ENCODE results near the gene CPM.

The CPM gene

DNA sequence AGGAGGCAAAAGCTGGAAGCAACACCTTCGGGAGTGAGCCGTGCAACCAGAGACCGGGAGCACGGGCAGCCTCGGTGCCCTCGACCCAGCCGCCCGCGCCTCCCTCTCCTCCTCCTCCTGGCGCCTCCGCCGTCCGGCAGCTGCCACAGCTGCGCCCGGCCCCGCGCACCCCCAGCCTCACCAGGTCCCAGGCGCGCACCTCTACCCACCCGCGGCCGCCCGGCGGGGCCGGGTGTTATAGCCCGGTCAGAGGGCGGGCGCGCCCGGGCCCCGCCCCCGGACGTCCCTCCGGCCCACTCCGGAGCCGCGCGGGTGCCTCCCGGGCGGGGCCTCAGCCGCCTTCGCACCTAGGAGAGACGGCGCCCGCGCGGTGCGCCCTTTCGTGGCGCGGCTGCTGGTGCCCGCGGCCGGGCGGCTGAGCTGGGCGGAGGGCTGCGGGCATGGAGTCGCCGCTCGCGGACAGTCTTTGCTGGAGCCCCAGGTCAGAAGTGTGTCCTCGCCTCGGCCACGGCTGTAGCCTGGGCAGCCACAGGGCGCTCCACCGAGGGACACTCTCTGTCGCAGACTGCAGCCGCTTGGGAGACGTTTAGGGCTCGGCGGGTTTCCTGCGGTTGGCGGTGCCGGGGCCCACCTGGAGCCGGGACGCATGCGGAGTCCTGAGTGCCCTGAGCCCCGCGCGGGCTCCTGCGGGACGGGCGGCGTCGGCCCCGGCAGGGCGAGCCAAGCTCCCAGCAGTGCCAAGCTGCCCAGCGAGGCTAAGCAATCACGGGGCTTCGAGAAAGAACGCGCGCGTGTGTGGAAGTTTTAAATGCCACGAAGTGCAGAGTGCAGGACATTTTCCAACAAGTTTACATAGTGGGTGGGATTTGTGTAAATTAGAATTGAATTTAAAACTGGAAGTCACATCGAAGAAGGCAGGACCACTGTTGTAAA is at the start of gene CPM:
Gene CPM, minus strand, starts transcription at position 211 of the 933 bp plus-strand sequence. CDS start 334 bp downstream, outside the sequence.
- Histone ChIP-seq H3K36me3 (ENCODE audit: control insufficient read depth, low read depth, low read length) (no peaks in the 10 kb centered on the region), H3K9ac (ENCODE audit: low read length) (no peak within 1 kb of the TSS)

GRCh38 chr12:68981516-68981915 is 48.5 kb upstream of the CPM start:
- Histone ChIP-seq H3K9ac (ENCODE audit: low read length) (no peak overlapping the region), H3K4me3 (ENCODE audit: low read length) (no peak overlapping the region), H3K36me3 (ENCODE audit: control insufficient read depth, low read depth, low read length) (no peaks in the 10 kb centered on the region), H3K4me1 (ENCODE audit: control insufficient read depth, low read depth, low read length) (peaks cover 12% of the 10 kb centered on the region), H3K27me3 (ENCODE audit: control insufficient read depth, insufficient read depth, low read length) (no peaks in the 10 kb centered on the region), H3K9me3 (ENCODE audit: control insufficient read depth, low read depth, low read length) (no peaks in the 10 kb centered on the region), H3K27ac (ENCODE audit: low read length) (no peak overlapping the region)

More for the DNA sequence above, at the start of gene CPM:
- H3K27ac ChIP-seq (ENCODE audit: low read length): no peak within 1 kb of the TSS
- H3K9me3 ChIP-seq (ENCODE audit: control insufficient read depth, low read depth, low read length): no peaks in the 10 kb centered on the region
- peak within 1 kb of the TSS; percentile 64 for H3K4me3 ChIP-seq (ENCODE audit: low read length)
- peaks cover 37% of the 10 kb centered on the region for H3K27me3 ChIP-seq (ENCODE audit: control insufficient read depth, insufficient read depth, low read length)
- peaks cover 10% of the 10 kb centered on the region for H3K4me1 ChIP-seq (ENCODE audit: control insufficient read depth, low read depth, low read length)

- H3K4me1 ChIP-seq (ENCODE audit: control insufficient read depth, low read depth, low read length): peaks cover 12% of the 10 kb centered on the region
- H3K27me3 ChIP-seq (ENCODE audit: control insufficient read depth, insufficient read depth, low read length): no peaks in the 10 kb centered on the region
- H3K4me3 ChIP-seq (ENCODE audit: low read length): no peak overlapping the region
- no peak overlapping the region for H3K9ac ChIP-seq (ENCODE audit: low read length)
- no peaks in the 10 kb centered on the region for H3K9me3 ChIP-seq (ENCODE audit: control insufficient read depth, low read depth, low read length)
- no peak overlapping the region for H3K27ac ChIP-seq (ENCODE audit: low read length)
- no peaks in the 10 kb centered on the region for H3K36me3 ChIP-seq (ENCODE audit: control insufficient read depth, low read depth, low read length)
Measured at GRCh38 chr12:68980476-68981212, 47.7 kb upstream of the CPM start.

DNA sequence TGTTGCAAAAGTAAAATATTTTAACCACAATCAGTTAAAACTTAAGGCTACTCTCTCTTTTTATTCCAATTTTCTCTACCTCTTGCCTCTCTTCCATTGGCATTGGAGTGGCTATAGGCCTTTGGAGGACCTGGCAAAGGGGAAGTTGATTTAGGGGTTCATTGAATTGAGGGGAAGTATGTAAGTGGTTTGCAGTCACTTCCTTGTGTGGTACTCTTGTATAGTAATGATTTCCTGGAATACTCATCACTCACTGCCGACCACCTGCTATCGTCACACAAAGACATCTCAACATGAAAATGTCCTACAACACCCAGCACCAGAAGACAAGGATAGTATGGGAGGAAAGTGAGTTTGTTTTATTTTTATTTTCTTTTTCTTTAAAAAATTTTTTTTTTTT is 45.7 kb upstream of the CPM start:
- Histone ChIP-seq H3K27me3 (ENCODE audit: control insufficient read depth, insufficient read depth, low read length) (no peaks in the 10 kb centered on the region), H3K36me3 (ENCODE audit: control insufficient read depth, low read depth, low read length) (no peaks in the 10 kb centered on the region), H3K27ac (ENCODE audit: low read length) (no peak overlapping the region), H3K9me3 (ENCODE audit: control insufficient read depth, low read depth, low read length) (no peaks in the 10 kb centered on the region), H3K4me1 (ENCODE audit: control insufficient read depth, low read depth, low read length) (peaks cover 12% of the 10 kb centered on the region), H3K4me3 (ENCODE audit: low read length) (no peak overlapping the region), H3K9ac (ENCODE audit: low read length) (no peak overlapping the region)

- Histone ChIP-seq H3K9ac (ENCODE audit: low read length) (no peak overlapping the region), H3K36me3 (ENCODE audit: control insufficient read depth, low read depth, low read length) (no peaks in the 10 kb centered on the region), H3K27me3 (ENCODE audit: control insufficient read depth, insufficient read depth, low read length) (no peaks in the 10 kb centered on the region), H3K9me3 (ENCODE audit: control insufficient read depth, low read depth, low read length) (no peaks in the 10 kb centered on the region), H3K27ac (ENCODE audit: low read length) (no peak overlapping the region), H3K4me3 (ENCODE audit: low read length) (no peak overlapping the region), H3K4me1 (ENCODE audit: control insufficient read depth, low read depth, low read length) (peaks cover 12% of the 10 kb centered on the region)
Measured at GRCh38 chr12:68977909-68978610, 45.1 kb upstream of the CPM start.

DNA sequence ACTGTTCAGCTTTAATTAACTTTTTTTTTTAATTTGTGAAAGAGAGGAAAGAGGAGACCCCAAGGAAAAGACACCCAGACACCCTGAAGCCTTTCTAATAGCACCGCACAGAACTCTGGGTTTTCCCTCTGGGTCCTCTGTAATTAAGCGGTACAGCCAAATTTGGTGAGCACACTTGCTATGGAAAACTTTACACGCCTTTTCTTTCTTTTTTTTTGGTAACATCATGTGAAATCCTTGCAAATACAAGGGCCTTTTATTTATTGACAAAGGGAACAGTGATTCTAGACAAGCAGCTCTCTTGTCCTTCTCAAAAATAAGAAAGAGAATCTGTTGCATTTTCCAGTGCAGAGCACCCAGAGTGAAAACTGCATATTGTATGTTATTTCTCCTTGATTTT is 44.4 kb upstream of the CPM start:
- no peak overlapping the region for H3K9ac ChIP-seq (ENCODE audit: low read length)
- no peaks in the 10 kb centered on the region for H3K27me3 ChIP-seq (ENCODE audit: control insufficient read depth, insufficient read depth, low read length)
- H3K9me3 ChIP-seq (ENCODE audit: control insufficient read depth, low read depth, low read length): no peaks in the 10 kb centered on the region
- H3K27ac ChIP-seq (ENCODE audit: low read length): no peak overlapping the region
- H3K4me1 ChIP-seq (ENCODE audit: control insufficient read depth, low read depth, low read length): peaks cover 12% of the 10 kb centered on the region
- no peak overlapping the region for H3K4me3 ChIP-seq (ENCODE audit: low read length)
- H3K36me3 ChIP-seq (ENCODE audit: control insufficient read depth, low read depth, low read length): no peaks in the 10 kb centered on the region

GRCh38 chr12:68976395-68976841 is 43.4 kb upstream of the CPM start:
- Histone ChIP-seq H3K4me1 (ENCODE audit: control insufficient read depth, low read depth, low read length) (peaks cover 12% of the 10 kb centered on the region), H3K9me3 (ENCODE audit: control insufficient read depth, low read depth, low read length) (no peaks in the 10 kb centered on the region), H3K36me3 (ENCODE audit: control insufficient read depth, low read depth, low read length) (no peaks in the 10 kb centered on the region), H3K9ac (ENCODE audit: low read length) (no peak overlapping the region), H3K27ac (ENCODE audit: low read length) (no peak overlapping the region), H3K27me3 (ENCODE audit: control insufficient read depth, insufficient read depth, low read length) (no peaks in the 10 kb centered on the region), H3K4me3 (ENCODE audit: low read length) (no peak overlapping the region)

- Histone ChIP-seq H3K9me3 (ENCODE audit: control insufficient read depth, low read depth, low read length) (no peaks in the 10 kb centered on the region), H3K27ac (ENCODE audit: low read length) (no peak overlapping the region), H3K27me3 (ENCODE audit: control insufficient read depth, insufficient read depth, low read length) (no peaks in the 10 kb centered on the region), H3K4me1 (ENCODE audit: control insufficient read depth, low read depth, low read length) (peaks cover 12% of the 10 kb centered on the region), H3K36me3 (ENCODE audit: control insufficient read depth, low read depth, low read length) (no peaks in the 10 kb centered on the region), H3K9ac (ENCODE audit: low read length) (no peak overlapping the region), H3K4me3 (ENCODE audit: low read length) (no peak overlapping the region)
Measured at GRCh38 chr12:68975811-68976210, 42.8 kb upstream of the CPM start.

DNA sequence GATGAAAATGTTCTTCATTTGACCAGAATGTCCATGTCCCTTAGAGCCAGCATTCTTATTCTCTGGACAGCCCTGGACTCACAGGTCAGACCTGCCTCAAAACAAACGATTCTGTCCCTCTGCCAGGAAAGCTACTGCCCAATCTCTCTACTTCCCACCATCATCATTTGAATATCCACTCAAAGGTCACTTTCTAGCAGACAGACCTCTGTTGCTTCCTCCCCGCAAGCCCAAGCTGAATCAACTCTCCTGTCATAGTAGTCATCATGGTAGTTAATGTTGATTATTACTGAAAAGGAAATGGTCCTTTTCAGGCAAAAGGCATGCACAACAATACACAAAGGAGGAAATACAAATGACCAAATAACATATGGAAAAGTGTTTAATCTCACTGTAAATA is 39.6 kb upstream of the CPM start:
- Histone ChIP-seq H3K9me3 (ENCODE audit: control insufficient read depth, low read depth, low read length) (no peaks in the 10 kb centered on the region), H3K27ac (ENCODE audit: low read length) (no peak overlapping the region), H3K9ac (ENCODE audit: low read length) (no peak overlapping the region)

GRCh38 chr12:68971404-68971803 is 38.4 kb upstream of the CPM start:
- Histone ChIP-seq H3K4me1 (ENCODE audit: control insufficient read depth, low read depth, low read length) (no peaks in the 10 kb centered on the region), H3K36me3 (ENCODE audit: control insufficient read depth, low read depth, low read length) (no peaks in the 10 kb centered on the region), H3K27me3 (ENCODE audit: control insufficient read depth, insufficient read depth, low read length) (no peaks in the 10 kb centered on the region), H3K9ac (ENCODE audit: low read length) (no peak overlapping the region), H3K4me3 (ENCODE audit: low read length) (no peak overlapping the region), H3K9me3 (ENCODE audit: control insufficient read depth, low read depth, low read length) (no peaks in the 10 kb centered on the region), H3K27ac (ENCODE audit: low read length) (no peak overlapping the region)

More for the DNA sequence above, 39.6 kb upstream of the CPM start:
- Histone ChIP-seq H3K27me3 (ENCODE audit: control insufficient read depth, insufficient read depth, low read length) (no peaks in the 10 kb centered on the region), H3K4me1 (ENCODE audit: control insufficient read depth, low read depth, low read length) (peaks cover under 1% of the 10 kb centered on the region), H3K4me3 (ENCODE audit: low read length) (no peak overlapping the region), H3K36me3 (ENCODE audit: control insufficient read depth, low read depth, low read length) (no peaks in the 10 kb centered on the region)

GRCh38 chr12:68970951-68971350 is 38.0 kb upstream of the CPM start:
- H3K4me3 ChIP-seq (ENCODE audit: low read length): no peak overlapping the region
- no peaks in the 10 kb centered on the region for H3K9me3 ChIP-seq (ENCODE audit: control insufficient read depth, low read depth, low read length)
- H3K27me3 ChIP-seq (ENCODE audit: control insufficient read depth, insufficient read depth, low read length): no peaks in the 10 kb centered on the region
- H3K27ac ChIP-seq (ENCODE audit: low read length): no peak overlapping the region
- H3K4me1 ChIP-seq (ENCODE audit: control insufficient read depth, low read depth, low read length): no peaks in the 10 kb centered on the region
- no peak overlapping the region for H3K9ac ChIP-seq (ENCODE audit: low read length)
- H3K36me3 ChIP-seq (ENCODE audit: control insufficient read depth, low read depth, low read length): no peaks in the 10 kb centered on the region

Data from iPS-18a (cell line).